CD4-positive, alpha-beta T cell treated with Interleukin-4 for 4 hours (primary cell): ENCODE measurements around the gene CSTF2T.

ENCODE experiments used
- DNase-seq: peaks from one replicate; pipeline ENCODE4 v3.0.0-alpha.2; 2020

CSTF2T gene, protein sequence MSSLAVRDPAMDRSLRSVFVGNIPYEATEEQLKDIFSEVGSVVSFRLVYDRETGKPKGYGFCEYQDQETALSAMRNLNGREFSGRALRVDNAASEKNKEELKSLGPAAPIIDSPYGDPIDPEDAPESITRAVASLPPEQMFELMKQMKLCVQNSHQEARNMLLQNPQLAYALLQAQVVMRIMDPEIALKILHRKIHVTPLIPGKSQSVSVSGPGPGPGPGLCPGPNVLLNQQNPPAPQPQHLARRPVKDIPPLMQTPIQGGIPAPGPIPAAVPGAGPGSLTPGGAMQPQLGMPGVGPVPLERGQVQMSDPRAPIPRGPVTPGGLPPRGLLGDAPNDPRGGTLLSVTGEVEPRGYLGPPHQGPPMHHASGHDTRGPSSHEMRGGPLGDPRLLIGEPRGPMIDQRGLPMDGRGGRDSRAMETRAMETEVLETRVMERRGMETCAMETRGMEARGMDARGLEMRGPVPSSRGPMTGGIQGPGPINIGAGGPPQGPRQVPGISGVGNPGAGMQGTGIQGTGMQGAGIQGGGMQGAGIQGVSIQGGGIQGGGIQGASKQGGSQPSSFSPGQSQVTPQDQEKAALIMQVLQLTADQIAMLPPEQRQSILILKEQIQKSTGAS

DNA sequence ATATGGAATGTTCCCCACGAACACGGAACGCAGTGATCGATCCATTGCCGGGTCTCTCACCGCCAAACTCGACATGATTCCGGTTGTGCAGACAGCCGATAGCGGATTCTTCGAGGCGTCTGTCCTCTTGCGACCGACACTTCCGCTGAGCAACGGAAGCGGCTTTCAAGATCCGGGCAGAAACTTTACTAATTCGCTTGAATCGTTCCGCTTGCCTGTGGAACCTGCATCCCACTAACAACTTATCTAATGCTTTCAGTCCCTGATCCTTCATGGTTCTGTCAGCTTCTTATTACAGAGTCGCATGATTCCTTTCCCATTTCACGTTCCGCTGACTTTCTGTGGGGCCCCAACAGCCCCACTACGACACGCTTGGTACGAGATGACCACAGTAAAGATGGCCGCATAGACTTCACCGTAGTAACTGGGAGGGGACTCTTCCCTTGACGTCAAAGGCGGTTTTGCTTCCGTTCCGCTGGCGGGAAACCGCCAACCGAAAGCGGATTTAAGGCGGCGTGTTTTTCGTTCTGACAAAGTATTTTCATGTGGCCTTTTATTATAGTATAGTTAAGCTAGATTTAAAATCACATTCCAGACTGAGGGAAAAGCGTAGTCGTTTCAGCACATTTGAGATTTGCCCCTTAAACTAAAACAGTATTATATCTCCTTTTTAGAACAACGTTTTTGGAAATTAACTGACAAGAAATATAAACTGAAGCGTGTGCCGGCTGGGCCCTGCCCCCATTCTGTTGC lies at the start of gene CSTF2T:
Gene CSTF2T (minus strand): TSS at position 121 of the 753 bp plus-strand sequence. CDS start 46 bp downstream, at position 75.
- peak; percentile 94 for DNase-seq

DNA sequence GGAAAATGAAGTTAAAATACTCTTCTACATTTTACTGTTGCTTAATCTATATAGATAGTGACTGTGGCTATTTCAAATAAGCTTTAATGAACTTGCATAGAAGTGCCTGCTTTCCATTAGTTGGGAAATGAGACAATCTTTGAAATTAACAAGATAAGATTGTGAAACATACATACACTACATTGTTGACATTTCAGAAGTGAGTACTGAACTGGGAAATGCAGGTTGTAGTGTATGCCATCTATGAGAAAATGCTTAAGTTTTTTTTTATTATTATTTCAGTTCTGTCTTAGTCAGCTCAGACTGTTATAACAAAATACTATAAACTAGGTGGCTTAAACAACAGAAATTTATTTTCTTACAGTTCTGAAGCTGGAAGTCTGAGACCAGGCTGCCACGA lies 49.6 kb upstream of the CSTF2T start:
- DNase-seq, result no peak

DNA sequence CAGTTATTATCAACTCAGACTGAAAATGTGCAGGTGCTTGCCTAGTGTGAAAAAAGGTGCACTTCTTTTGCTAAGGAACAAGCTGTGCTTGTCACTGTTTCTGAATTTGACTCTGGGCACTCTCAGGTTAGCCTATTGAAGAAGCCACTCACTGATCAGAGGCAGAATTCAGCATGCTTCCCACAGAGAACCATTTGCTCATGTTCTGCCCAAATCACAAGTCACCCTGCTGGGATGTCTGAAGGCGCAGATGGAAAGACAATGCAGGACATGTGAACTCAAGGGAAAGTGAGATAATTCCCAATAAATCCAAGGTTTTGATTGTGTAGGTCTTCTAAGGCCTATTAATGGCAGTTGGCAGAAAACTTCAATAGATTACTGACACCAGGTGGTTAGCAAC lies 47.8 kb upstream of the CSTF2T start:
- DNase-seq, result no peak

DNA sequence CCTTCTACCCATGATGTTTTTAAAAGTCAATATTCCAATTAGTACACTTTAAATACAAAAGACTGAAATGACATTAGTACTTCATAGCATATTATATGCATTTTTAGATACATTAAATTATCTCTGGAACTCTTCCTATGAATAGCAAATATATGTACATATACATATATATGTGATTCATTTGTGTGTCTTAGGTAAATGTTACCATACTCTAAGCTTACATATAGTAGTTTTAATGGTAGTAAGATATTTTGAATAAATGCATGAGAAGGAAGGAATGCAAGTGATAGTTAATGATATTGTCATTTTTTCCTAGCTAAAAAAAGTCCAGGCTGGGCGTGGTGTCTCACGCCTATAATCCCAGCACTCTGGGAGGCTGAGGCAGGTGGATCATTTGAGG lies 46.0 kb upstream of the CSTF2T start:
- no peak for DNase-seq

DNA sequence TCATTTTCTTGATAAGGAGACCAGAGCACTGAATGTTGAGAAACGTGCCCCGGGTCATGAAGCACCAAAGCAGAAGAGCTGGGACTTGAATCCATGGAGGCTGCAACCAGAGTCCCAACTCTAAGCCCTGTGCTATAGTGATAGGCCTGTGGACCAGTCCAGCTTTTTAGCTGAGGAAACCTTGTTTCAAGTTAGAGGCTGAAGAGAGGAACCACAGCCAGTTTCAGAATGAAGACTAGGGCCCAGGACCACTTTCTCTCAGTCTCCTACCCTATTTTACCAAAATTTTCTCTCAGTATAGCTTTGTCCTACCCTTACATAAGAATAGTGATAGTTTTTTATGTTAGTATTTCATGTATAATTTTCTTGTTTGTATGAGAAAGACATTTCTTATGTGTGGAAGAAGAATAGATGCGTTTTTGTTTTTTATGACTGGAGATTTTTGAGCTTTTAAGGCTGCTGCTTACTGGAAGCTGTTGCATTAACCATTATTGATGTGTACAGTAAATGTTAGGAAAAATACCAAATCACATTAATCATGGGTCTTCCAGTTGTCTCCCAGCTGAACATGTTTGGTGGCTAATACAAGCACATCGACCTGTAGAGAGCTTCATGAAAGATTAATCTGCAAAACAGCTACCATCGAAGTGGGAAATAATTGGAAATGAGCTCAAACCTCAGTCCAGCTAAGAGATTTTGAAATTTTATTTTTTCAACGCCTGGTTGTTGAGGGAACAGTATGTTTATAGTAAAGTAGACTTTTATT lies 45.0 kb upstream of the CSTF2T start:
- DNase-seq, result no peak

DNA sequence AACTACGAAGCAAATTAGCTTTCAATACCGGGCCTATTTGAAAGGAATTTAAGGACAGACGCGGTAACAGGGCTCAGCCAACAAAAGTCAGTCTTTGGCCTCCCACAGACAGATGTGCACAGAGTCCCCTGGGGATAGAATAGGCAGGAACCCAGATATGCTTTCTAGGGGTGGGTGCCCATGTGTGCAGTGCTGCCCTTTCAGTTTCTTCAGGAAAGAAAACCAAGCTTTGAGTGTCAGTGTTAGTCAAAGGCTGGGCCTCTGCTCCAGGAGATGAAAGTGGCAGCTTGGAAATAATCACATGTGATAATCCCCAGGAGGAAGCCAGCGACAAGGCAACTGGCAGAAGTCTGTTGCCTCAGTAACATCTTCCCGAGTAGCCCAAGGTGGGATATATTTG lies 43.8 kb upstream of the CSTF2T start:
- DNase-seq, result no peak

DNA sequence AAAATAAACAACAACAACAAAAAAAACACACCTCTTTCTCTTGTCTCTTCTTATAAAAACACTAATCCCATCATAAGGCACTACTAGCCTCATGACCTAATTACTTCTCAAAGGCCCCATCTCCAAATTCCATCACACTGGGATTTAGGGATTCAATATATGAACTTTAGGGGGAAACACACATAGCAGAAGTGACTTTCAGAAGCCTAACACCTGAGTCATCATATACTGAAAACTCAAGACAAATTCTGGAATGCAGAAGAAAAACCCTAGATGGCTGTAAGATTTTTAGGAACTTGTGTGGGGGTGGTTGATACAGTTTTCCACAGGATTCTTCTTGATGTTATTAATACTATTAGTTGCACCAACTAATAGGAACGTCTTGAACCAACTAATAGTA lies 33.7 kb upstream of the CSTF2T start:
- no peak for DNase-seq

DNA sequence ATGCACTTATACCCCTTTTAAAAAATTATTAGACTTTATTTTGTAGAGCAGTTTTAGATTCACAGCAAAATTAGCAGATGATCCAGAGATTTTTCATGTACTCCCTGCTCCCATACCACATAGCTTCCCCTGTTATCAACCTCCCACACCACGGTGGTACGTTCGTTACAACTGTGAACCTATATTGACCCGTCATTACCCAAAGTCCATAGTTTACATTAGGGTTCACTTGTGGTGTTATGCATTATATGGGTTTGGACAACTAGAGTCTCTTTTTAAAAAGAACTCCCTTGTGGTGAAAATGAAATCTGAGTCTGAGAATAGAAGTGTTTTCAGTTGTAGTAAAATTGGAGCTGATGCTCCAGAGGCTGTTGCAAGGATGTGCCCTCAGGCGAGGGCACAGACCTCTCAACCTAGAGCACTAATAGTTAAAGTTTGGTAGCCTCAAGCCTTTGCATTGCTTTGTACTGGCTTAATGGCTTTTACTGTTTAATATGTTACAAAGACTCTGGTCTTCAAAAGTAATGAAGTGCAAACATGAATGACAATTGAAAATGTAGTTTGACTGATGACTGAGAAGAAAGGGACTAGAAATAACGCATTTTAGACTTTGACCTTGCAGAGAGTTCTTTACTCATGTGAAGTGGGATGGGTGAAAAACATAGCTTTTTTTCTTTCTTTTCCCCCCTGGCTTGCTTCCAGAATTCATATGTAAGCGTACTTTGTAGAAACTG lies 30.6 kb upstream of the CSTF2T start:
- no peak for DNase-seq

DNA sequence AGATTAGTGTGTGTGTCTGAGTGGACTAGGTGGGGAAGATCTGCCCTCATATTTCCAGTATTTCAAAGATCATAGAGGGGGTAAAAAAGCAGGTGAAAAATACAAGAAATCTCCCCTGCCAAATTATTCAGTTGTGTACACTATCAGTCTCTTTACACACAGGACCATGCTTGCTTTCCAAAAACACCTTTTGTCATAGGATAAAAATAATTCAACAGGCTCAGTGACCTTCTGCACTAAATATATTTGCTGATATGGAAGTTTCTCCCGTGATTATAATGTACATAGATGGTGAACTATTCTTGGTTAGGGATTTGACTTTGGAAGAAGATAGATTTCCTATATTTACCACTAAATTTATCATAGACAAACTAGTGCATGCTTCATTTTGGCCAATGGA lies 24.6 kb upstream of the CSTF2T start:
- DNase-seq, result no peak

DNA sequence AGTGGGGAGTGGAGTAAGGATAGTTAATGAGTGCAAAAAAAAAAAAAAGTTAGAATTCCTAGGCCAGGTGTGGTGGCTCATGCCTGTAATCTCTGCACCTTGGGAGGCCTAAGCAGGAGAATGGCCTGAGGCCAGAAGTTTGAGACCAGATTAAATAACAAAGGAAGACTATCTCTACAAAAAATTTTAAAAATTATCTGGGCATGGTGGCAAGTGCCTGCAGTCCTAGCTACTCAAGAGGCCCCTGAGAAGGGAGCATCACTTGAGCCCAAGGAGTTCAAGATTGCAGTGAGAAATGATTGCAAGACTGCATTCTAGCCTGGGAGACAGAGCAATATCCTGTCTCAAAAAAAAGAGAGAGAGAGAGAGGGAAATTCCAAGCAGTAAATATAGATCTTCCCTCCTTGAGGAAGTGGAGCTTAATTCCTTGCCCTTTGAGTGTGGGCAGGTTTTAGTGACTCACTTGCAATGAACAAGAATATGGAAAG lies 19.5 kb upstream of the CSTF2T start:
- no peak for DNase-seq

DNA sequence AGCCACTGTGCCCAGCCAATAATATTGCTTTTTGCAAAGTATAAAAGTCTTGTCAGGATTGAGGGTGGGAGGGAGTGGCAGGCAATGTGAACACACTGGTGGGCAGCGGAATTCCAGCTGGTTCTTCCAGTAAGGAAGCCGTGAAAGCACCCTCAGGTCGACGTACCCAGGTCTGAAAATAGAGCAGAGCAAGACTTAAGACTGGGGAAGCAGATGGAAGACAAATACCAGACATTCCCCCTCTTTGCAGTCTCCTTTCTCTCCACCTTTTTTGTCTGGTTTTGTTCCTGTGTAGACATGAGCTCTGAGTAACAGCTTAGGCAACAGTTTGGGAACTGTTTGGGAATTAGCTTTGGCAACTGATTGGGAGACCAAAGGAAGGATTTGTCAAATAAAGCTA lies 17.6 kb upstream of the CSTF2T start:
- DNase-seq, result no peak

DNA sequence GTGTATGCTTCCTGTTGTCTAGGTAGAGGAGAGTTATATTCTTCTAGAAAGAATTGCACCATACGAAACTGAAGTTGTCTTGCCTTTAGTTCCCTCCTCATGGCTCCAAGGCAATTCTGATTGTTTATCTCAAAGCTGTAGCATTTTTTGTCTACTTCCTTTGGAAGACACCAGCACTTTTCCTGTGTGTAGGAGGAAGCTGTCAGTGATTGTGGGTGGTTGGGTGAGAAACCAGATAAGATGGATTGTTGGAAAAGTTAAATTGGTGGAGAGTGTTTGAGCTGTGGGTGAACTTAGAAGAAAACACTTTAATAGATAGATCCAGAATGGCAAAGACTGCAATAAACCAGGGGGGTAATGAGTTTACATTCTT lies 12.1 kb upstream of the CSTF2T start:
- DNase-seq, result no peak

DNA sequence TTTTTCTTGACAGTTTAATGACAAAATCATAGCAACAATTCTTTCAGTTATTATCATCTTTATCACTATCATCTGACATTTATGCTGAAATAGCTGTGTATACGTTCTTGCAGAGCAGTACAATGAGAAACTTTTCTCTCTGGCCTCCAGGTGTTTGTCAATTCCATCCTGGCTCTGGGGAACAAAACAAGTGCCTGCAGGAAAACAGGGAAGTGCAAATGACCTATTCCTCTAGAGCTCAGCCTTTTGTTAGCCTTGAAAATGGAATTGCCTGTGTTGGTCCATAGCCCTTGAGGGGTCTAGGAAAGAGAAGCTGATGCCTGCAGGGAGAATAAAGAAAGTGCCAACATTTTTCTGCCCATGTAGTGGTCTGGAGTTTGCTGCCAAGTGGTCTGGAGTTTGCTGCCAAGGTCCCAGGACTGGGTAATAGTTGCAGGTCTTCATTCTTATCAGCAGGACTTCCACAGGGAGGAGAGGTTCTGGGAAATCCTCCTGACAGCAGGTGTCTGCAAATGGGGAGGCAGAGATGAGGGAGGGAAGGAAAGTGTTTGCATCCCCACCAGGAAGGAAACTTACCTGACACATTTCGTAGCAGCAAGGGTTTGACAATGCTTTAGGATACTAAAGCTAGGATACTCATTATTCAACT lies 10.1 kb upstream of the CSTF2T start:
- no peak for DNase-seq

DNA sequence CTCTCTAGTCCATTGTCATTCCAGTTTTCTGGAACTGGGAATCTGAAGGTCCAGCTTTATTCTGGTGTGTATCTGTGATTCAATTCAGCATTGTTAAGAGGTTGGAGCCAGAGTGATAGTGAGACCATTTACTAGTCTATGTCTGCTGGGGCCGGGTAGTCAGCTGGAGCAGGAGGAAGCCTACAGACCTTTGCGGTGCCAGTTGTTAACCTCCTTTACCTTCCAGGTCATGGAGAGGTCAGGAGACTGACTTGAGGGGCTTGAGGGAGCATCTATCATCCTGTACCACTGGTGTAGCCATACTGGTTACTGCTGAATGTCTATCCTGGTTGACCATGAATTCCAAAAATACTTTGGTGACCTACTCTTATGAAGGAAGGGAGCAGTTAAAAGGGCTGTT lies 9.2 kb upstream of the CSTF2T start:
- no peak for DNase-seq

DNA sequence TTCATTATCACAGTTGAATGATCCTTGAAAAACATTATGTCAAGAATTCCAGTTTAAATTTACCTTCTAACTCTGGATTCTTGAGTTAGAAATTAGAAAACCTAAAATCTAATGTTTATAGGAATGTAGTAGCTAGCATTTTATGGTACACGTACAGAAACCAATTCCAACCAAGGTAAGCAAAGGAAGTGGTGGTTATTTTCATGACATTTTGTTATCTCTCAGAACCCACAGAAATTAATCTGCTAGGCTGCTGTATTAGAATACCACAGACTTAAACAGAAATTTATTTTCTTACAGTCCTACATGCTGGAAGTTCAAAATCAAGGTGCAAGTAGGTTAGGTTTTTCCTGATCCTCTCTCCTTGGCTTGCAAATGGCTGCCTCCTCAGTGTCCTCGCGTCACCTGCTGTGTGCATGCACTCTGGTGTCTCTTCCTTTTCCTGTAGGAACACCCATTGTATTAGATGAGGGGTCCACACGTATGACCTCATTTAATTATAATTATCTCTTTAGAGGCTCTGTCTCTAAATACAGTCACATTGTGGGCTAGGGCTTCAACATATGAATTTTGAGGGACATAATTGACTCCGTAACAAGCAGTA lies 8.5 kb upstream of the CSTF2T start:
- no peak for DNase-seq

DNA sequence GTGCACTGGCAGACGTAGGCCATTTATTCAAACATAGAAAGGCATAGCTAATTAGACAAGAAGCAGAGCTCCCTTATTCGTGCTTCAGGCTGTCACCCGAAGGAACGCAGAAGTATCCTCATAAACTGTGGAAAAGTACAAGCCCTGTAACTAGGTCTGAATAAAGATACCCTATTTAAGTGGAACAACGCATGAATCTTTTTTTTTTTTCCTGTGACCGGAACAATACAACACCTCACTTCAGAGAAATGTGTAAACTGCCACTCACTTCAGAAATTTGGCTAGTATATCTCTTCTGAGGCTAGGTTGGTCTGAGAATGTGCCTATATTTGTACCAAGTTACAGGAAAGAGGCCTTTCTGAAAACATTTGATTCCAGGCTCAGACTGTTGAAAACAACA lies 8.0 kb upstream of the CSTF2T start:
- DNase-seq, result no peak

DNA sequence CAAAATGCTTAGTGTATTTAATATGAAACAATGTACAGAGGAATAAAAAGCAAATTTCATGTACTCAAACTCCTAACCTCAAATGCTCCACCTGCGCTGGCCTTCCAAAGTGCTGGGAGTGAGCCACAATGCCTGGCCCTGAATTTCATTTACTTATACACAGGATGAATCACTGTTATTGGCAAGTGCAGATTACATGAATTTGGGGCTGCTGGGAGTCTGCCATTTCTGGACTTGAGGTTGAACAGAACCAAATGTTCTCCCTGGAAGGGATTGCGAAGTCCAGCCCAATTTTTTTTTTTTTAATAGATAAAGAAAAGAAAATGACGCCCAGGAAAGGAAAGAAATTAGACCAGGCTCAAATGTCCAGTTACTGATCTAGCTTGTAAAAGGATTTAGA lies 6.8 kb upstream of the CSTF2T start:
- no peak for DNase-seq

DNA sequence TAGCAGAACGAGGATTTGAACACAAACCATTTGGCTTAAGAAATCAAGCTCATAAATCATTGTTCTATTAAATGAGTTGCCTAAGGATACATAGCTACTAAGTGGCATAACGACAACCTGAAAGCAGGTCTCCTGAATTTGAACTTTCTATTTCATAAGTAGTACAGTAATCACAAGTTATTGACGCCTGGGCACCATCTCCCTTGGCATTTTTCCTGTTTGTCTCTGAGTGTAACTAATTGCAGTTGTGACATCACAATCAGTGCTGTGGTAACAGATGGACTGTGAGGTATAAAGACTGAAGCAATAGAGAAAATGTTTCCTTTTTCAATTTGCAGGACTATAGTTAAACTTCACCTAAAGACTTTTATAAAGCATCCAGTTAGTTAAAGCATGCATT lies 6.4 kb upstream of the CSTF2T start:
- no peak for DNase-seq

DNA sequence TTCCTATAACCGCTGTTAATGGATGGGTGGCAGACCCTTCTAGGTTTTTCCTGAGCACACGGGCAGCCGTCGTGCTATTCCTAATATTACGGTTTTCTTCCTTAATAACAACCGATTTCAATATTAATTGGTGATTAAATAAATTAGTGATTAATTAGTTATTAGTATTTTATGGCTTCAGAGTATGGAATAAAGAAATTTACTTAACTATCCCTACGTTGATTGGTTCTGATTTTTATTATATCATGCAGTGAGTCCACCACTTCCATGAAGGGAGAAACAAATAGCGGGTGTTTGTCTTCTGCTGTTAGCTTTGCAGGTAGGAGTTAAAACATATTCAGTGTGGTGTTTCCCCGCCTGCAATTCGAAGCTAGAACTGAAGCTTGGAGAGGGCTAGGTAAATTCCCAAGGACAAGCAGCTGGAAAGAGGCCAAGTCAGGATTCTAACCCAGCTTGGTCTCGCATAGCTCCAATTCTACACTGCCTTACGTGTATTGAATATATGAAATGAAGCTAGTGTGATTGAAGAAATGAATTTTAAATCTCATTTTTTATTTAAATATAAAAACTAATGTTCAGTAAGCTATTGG lies 928 bp upstream of the CSTF2T start:
- DNase-seq, result peak; percentile 5

DNA sequence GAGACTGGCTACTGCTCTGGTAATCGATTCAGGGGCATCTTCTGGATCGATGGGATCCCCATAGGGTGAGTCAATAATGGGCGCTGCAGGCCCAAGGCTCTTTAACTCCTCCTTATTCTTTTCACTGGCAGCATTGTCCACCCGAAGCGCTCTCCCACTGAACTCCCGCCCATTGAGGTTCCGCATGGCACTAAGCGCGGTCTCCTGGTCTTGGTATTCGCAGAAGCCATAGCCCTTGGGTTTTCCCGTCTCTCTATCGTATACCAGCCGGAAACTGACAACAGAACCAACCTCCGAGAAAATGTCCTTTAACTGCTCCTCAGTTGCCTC lies 285 bp downstream of the CSTF2T start:
- DNase-seq, result no peak

DNA sequence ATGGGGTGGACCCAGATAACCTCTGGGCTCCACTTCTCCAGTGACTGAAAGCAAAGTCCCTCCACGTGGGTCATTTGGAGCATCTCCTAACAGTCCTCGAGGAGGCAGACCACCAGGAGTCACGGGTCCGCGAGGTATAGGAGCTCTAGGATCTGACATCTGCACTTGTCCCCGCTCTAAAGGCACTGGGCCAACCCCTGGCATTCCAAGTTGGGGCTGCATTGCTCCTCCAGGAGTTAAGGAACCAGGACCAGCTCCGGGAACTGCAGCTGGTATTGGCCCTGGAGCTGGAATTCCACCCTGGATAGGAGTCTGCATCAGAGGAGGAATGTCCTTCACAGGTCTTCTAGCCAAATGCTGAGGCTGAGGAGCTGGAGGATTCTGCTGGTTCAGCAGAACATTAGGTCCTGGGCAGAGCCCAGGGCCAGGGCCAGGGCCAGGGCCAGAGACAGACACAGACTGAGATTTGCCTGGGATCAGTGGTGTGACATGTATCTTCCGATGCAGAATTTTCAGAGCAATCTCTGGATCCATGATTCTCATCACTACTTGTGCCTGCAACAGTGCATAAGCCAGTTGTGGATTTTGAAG lies 827 bp downstream of the CSTF2T start:
- no peak for DNase-seq
